IMR-90 (cell line): ENCODE measurements around the gene EXOC3L4. TPM values are rescaled to one million over a fixed set of nuclear protein-coding genes. Genes with fewer than 3 reads are reported as not detected.

Source experiments
- ATAC-seq: fragments of 200-7000 bp; cut with Tn5 transposase; 2 replicates; pipeline ENCODE4 v1.9.1; 2020; ENCODE audit warnings: low read depth, mild to moderate bottlenecking, moderate library complexity
- BruUV-seq: library from RNA; stranded (reverse); fragments of 400-500 nt; replicated peaks from 2 replicates; lab custom pipeline; 2021; lab: Mats Ljungman, UMichigan
- CTCF ChIA-PET: fragments of 300-600 bp; formaldehyde crosslinking; extraction: SDS; loops from one replicate; lab custom pipeline; 2021; ENCODE audit warnings: antibody characterized with exemption; lab: Yijun Ruan, JAX
- POLR2A ChIA-PET: fragments of 300-600 bp; sonication (Branson Sonifier 250); formaldehyde crosslinking; loops from one replicate; lab custom pipeline; 2022; ENCODE audit warnings: antibody characterized with exemption; ENCODE audit not compliant: unreplicated experiment; lab: Charles Lee
- DNase-seq: peaks from one replicate; pipeline ENCODE4 v3.0.0; 2013
- H2AFZ ChIP-seq: replicated peaks from 2 replicates; pipeline ENCODE3; 2013; ENCODE audit warnings: low read length, mild to moderate bottlenecking; ENCODE audit not compliant: poor library complexity
- H2AK5ac ChIP-seq: 2 replicates; pipeline ENCODE4 v1.6.1; 2013; ENCODE audit warnings: low read depth, low read length, inconsistent platforms
- H2AK9ac ChIP-seq: replicated peaks from 2 replicates; pipeline ENCODE3; 2013; ENCODE audit warnings: mild to moderate bottlenecking, low read depth, low read length, moderate library complexity; ENCODE audit not compliant: poor library complexity
- H2BK120ac ChIP-seq: 2 replicates; pipeline ENCODE4 v1.6.1; 2013; ENCODE audit warnings: low read depth, low read length, inconsistent platforms
- H2BK15ac ChIP-seq: 3 replicates; pipeline ENCODE4 v1.6.1; 2013; ENCODE audit warnings: low read depth, low read length, inconsistent platforms
- H2BK20ac ChIP-seq: 2 replicates; pipeline ENCODE4 v1.6.1; 2013; ENCODE audit warnings: low read depth, mild to moderate bottlenecking, inconsistent platforms, low read length, moderate library complexity
- H2BK5ac ChIP-seq: 2 replicates; pipeline ENCODE4 v1.6.1; 2013; ENCODE audit warnings: mild to moderate bottlenecking, low read depth, low read length, inconsistent platforms; ENCODE audit not compliant: poor library complexity, severe bottlenecking
- H3K14ac ChIP-seq: replicated peaks from 2 replicates; pipeline ENCODE4 v1.6.1; 2013; ENCODE audit warnings: low read depth, low read length, inconsistent platforms
- H3K18ac ChIP-seq: 2 replicates; pipeline ENCODE4 v1.6.1; 2013; ENCODE audit warnings: low read depth, low read length, control low read depth
- H3K23ac ChIP-seq: 2 replicates; pipeline ENCODE4 v1.6.1; 2013; ENCODE audit warnings: low read depth, low read length, inconsistent platforms
- H3K27ac ChIP-seq: 2 replicates; pipeline ENCODE4 v1.5.1; 2013; ENCODE audit warnings: mild to moderate bottlenecking, control low read depth, low read length; ENCODE audit not compliant: insufficient read depth
- H3K27me3 ChIP-seq: 2 replicates; pipeline ENCODE4 v1.6.1; 2013; ENCODE audit warnings: low read length; ENCODE audit not compliant: control insufficient read depth, insufficient read depth
- H3K36me3 ChIP-seq: 2 replicates; pipeline ENCODE4 v1.6.1; 2013; ENCODE audit warnings: low read length, mixed read lengths; ENCODE audit not compliant: control insufficient read depth, insufficient read depth
- H3K4ac ChIP-seq: 2 replicates; pipeline ENCODE4 v1.6.1; 2013; ENCODE audit warnings: low read depth, low read length, inconsistent platforms
- H3K4me1 ChIP-seq: 2 replicates; pipeline ENCODE4 v1.6.1; 2013; ENCODE audit warnings: low read length, mixed read lengths; ENCODE audit not compliant: control insufficient read depth, insufficient read depth
- H3K4me2 ChIP-seq: 2 replicates; pipeline ENCODE4 v1.6.1; 2013; ENCODE audit warnings: low read depth, mild to moderate bottlenecking, control low read depth, low read length, moderate library complexity
- H3K4me3 ChIP-seq: 2 replicates; pipeline ENCODE4 v1.5.1; 2013; ENCODE audit warnings: low read depth, mild to moderate bottlenecking, control low read depth, low read length, moderate library complexity; ENCODE audit not compliant: insufficient read depth
- H3K56ac ChIP-seq: 2 replicates; pipeline ENCODE4 v1.6.1; 2013; ENCODE audit warnings: low read length, inconsistent platforms; ENCODE audit not compliant: insufficient read depth; ENCODE audit errors: extremely low read depth
- H3K79me1 ChIP-seq, 2 experiments: 2 replicates each; pipeline ENCODE4 v1.6.1; 2013; ENCODE audit warnings: low read length in 2 of 2, inconsistent platforms in 1 of 2, low read depth in 1 of 2
- H3K9ac ChIP-seq: 2 replicates; pipeline ENCODE4 v1.6.1; 2013; ENCODE audit warnings: low read depth, low read length, control low read depth
- H3K9me1 ChIP-seq: 2 replicates; pipeline ENCODE4 v1.6.1; 2013; ENCODE audit warnings: low read length, inconsistent platforms; ENCODE audit not compliant: insufficient read depth
- H3K9me3 ChIP-seq: 2 replicates; pipeline ENCODE4 v1.6.1; 2013; ENCODE audit warnings: low read length; ENCODE audit not compliant: control insufficient read depth, insufficient read depth
- H4K20me1 ChIP-seq: 2 replicates; pipeline ENCODE4 v1.6.1; 2013; ENCODE audit warnings: low read length, inconsistent platforms; ENCODE audit not compliant: insufficient read depth
- H4K5ac ChIP-seq: 2 replicates; pipeline ENCODE4 v1.6.1; 2013; ENCODE audit warnings: mild to moderate bottlenecking, low read depth, low read length, control low read depth
- H4K8ac ChIP-seq, 2 experiments: 2 replicates each; pipeline ENCODE4 v1.6.1; 2013; ENCODE audit warnings: low read depth in 2 of 2, low read length in 2 of 2, control low read depth in 1 of 2, inconsistent platforms in 1 of 2
- H4K91ac ChIP-seq: 2 replicates; pipeline ENCODE4 v1.6.1; 2013; ENCODE audit warnings: low read depth, low read length, inconsistent platforms; ENCODE audit not compliant: insufficient read depth
- RFX5 ChIP-seq: IDR thresholded peaks from 2 replicates; pipeline ENCODE4 v1.8.0; 2012; ENCODE audit warnings: low read depth, mild to moderate bottlenecking, low read length, moderate library complexity
- WGBS, 2 experiments: methylation state at CpG; one replicate each; pipeline versions ENCODE4 v1.1.5 to v1.1.7; 2013; ENCODE audit warnings: missing lambda C conversion rate in 2 of 2; ENCODE audit not compliant: insufficient read length in 1 of 2; ENCODE audit errors: extremely low coverage in 2 of 2; 5-methylcytosine and 5-hydroxymethylcytosine counted together
- dilution Hi-C: fragments of 300-500 bp; cut with HindIII; formaldehyde crosslinking; loops from one replicate; pipeline ENCODE4 v1.14.3; 2018; ENCODE audit warnings: low sequenced_read_pairs; ENCODE audit not compliant: unreplicated experiment
- in situ Hi-C: fragments of 300-500 bp; cut with MboI; formaldehyde crosslinking; loops from 3 replicates; pipeline ENCODE4 v1.14.3; 2019; ENCODE audit warnings: low sequenced_read_pairs, inconsistent platforms, mixed read lengths
- intact Hi-C: fragments of 100-400 bp; cut with micrococcal nuclease; formaldehyde crosslinking; loops from 2 replicates; pipeline ENCODE4 v1.10.0; 2022
- polyA plus RNA-seq, 3 experiments: library from polyadenylated mRNA; depleted of rRNA; stranded (reverse); fragments of >200 nt; gene quantifications; 2 replicates each; pipeline ENCODE4 v1.2.3, GENCODE V29; 2012; ENCODE audit warnings: low replicate concordance in 1 of 3
- total RNA-seq: library from RNA; depleted of rRNA; stranded (reverse); fragments of >200 nt; gene quantifications from 2 replicates; pipeline ENCODE4 v1.2.3, GENCODE V29; 2012
- TF ChIP-seq, protein P1 (sequence below): conservative IDR thresholded peaks from 2 replicates; pipeline ENCODE4 v1.5.1; 2012; ENCODE audit warnings: mild to moderate bottlenecking, low read depth, low read length, improper control_type of control experiment

EXOC3L4 gene
- total and polyA plus RNA-seq, 2 of the 4 experiments (the other 2 are of a cell fraction): not detected

DNA sequence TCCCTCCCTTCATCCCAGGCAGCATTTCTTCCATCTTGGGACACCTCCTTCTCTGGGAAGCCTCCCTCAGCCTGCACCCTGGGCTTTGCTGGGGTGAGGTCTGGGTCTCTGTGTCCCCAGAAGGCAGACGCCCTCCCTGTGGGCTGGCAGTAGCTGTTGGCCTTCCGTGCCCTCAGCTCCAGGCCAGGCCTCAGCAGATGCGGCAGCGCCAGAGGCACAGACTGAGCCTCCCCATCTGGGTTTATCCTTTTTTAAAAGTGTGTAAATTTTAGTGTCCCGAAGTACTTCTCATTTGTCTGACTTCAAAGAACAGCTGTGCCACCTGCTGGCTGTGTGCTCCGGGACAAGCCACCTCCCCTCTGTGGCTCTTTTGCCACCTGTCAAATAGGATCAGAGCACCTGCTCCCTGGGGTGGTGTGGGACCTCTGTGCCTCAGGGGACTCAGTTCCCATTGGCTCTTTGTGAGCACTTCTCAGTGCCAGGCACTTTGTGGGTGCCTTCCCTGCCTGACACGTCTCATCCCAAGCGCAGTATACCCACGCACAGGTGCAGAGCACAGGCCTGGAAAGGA is 11.1 kb downstream of the EXOC3L4 start:
- H3K27ac ChIP-seq: no peak overlapping the region
- no peaks in the 10 kb centered on the region; the same call in 1 of the 2 replicates for H4K20me1 ChIP-seq
- H4K91ac ChIP-seq: peak overlapping the region; percentile 43; the same call in 1 of the 2 replicates
- no peak for ATAC-seq
- dilution Hi-C loops: no loop called here
- POLR2A ChIA-PET: no interaction called here
- H3K9ac ChIP-seq: no peak overlapping the region
- TF ChIP-seq, protein P1, sequence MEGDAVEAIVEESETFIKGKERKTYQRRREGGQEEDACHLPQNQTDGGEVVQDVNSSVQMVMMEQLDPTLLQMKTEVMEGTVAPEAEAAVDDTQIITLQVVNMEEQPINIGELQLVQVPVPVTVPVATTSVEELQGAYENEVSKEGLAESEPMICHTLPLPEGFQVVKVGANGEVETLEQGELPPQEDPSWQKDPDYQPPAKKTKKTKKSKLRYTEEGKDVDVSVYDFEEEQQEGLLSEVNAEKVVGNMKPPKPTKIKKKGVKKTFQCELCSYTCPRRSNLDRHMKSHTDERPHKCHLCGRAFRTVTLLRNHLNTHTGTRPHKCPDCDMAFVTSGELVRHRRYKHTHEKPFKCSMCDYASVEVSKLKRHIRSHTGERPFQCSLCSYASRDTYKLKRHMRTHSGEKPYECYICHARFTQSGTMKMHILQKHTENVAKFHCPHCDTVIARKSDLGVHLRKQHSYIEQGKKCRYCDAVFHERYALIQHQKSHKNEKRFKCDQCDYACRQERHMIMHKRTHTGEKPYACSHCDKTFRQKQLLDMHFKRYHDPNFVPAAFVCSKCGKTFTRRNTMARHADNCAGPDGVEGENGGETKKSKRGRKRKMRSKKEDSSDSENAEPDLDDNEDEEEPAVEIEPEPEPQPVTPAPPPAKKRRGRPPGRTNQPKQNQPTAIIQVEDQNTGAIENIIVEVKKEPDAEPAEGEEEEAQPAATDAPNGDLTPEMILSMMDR: 0 out of 2 replicates have a peak, but pooled peaks have one; percentile 7
- TF ChIP-seq RFX5: no peak
- DNase-seq: no peak
- peaks cover 36% of the 10 kb centered on the region for H3K27me3 ChIP-seq
- H3K4me1 ChIP-seq: peaks cover 22% of the 10 kb centered on the region
- H3K18ac ChIP-seq: no peak overlapping the region
- no peak overlapping the region for H3K4me2 ChIP-seq
- H4K5ac ChIP-seq: no peak overlapping the region
- peak overlapping the region; percentile 77 for H2AK9ac ChIP-seq
- in situ Hi-C loops: no loop called here
- no peaks in the 10 kb centered on the region for H3K36me3 ChIP-seq
- no peak overlapping the region for H2BK5ac ChIP-seq
- H2BK15ac ChIP-seq: no peak overlapping the region; the same call in 2 of the 3 replicates
- intact Hi-C loops: loop anchor here (1.0 kb wide), 2 partner anchors 80 to 188 kb away; no protein-coding TSS in a partner anchor
- H3K4ac ChIP-seq: 0 out of 2 replicates have a peak overlapping the region, but pooled peaks have one; percentile 8
- no peak overlapping the region for H3K14ac ChIP-seq
- CTCF ChIA-PET: interaction anchor here (0.5 to 3.3 kb wide), 11 partner anchors 25 to 186 kb away, joined by 3 to 23 read pairs (median 6); no protein-coding TSS in a partner anchor
- WGBS, 2 experiments: 80% methylated on average over 5 of the region's 9 CpGs; no CpG with 5 or more reads in 1 of the 2 experiments
- H3K9me3 ChIP-seq: no peaks in the 10 kb centered on the region
- BruUV-seq: no TSS peak
- peak overlapping the region; percentile 41 for H2AFZ ChIP-seq
- H2BK120ac ChIP-seq: 0 out of 2 replicates have a peak overlapping the region, but pooled peaks have one; percentile 16
- peak overlapping the region; percentile 83; the same call in 1 of the 2 replicates for H2AK5ac ChIP-seq
- no peak overlapping the region for H3K23ac ChIP-seq
- H3K9me1 ChIP-seq: peaks cover 10% of the 10 kb centered on the region; the same call in 1 of the 2 replicates
- H2BK20ac ChIP-seq: no peak overlapping the region
- no peak overlapping the region for H4K8ac ChIP-seq
- no peak overlapping the region for H3K56ac ChIP-seq
- H3K79me1 ChIP-seq: no peaks in the 10 kb centered on the region
- no peak overlapping the region for H3K4me3 ChIP-seq
